ENCODE data around the gene WDFY2. TPM values are rescaled to one million over a fixed set of nuclear protein-coding genes. Genes with fewer than 3 reads are reported as not detected.

WDFY2 gene
- total RNA-seq, 1 donor: 16.4 TPM

GRCh38 chr13:51659276-51660127 lies 75.2 kb downstream of the WDFY2 start:
- DNase-seq (ENCODE audit: low read depth in 2 of 3, low spot score in 2 of 3): no peak

DNA sequence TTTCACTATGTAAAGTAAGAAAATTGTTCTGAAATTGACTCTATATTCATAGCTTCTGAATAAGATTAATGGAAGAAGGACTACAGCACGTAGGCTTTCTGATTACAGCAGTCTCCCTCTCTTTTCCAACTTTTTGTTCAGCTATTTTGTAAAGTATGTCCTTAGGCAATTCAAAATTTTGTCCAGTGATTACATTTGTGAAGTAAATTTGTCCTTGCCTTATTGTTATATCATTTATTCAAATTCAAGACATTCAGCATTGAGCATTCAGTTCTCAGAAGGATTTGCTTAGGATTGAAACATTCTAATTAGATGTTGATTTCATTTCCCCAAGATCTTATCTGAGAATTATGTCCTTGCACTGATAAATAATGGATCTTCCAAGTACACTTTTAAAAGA lies 76.6 kb downstream of the WDFY2 start:
- DNase-seq (ENCODE audit: low read depth in 2 of 3, low spot score in 2 of 3): no peak

DNA sequence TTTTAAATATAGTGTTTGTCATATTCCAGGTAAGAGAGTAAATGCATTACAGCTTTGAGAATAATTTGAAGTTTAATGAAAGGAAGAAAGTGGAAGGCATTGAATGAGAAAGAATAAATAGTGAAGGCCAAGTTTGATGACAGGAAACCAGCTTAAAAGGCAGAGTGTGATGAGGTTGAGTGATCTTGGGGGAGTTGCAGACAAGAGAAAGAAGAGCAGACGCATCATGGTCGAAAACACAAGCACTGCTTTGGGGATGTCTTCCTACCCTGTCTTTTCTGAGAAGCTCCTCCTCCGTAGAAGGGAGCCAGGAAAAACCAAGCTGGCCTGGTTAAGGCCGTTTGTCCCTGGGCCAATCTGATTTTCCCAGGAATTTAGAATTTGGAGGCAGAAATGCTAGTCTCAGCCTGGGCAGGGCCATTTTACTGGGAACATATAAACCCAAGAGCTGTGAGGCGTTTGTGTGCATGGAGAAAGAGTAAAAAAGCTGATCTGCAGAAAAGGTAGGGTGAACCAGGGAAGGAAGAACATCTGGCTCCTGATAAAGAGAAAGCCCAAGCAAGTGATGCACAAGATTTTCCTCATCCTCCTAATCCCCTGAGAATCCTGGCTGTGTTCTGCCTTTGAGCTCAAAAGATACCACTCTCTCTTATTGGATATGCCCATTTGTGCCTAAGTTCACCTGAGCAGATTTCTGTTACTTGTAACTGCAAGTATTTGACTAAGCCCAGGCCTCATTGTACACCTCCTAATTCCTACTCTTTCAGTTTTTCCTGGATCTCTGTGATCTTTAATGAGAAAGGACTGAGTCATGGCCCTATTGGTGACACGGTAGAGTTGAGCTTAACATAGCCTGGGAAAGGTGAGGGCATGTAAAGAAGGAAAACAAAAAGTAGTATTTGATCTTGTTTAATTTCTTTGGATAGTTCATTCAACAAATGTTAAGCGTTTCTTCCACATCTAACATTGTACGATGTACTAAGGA lies 80.0 kb downstream of the WDFY2 start:
- DNase-seq (ENCODE audit: low read depth in 2 of 3, low spot score in 2 of 3): no peak

DNA sequence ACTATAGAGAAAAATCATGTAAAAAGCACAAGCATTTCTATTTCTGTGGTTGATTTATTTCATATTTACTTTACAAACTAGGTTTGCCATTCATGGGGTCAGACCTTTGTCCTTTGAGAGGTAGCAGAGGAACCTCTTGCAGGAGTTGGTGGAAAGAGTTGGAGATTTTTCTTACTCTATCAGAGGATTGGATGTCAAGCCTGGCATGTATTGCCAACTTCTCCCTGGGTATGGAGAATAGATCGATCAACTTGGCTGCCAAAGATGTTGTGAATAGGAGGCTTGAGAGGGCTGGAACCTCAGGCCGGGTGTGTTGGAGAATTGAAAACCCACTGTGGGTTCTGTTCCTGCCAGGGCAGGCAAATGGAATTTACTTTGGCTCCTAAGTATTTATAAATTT lies 81.2 kb downstream of the WDFY2 start:
- DNase-seq (ENCODE audit: low read depth in 2 of 3, low spot score in 2 of 3): no peak

- no peak for DNase-seq (ENCODE audit: low read depth in 2 of 3, low spot score in 2 of 3)
Measured at GRCh38 chr13:51666374-51666773, 82.1 kb downstream of the WDFY2 start.

DNA sequence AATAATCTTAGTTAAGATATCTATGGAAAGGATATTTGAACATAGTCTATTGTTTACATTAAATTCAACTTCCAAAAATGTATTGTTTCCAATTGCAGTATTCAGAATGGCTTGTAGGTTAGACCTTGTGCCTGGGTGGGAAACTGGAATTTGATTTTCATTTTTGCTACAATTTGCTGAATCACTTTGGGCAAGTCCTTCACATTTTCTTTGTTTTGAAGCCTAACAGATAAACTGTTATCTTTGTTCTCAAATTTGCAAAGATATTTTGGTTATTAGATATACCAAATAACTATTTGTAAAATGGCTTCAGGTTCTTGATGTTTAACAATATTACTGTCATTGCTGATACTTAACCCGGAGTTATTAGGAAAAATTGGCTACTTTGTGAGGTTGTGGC lies 82.6 kb downstream of the WDFY2 start:
- DNase-seq (ENCODE audit: low read depth in 2 of 3, low spot score in 2 of 3): no peak

DNA sequence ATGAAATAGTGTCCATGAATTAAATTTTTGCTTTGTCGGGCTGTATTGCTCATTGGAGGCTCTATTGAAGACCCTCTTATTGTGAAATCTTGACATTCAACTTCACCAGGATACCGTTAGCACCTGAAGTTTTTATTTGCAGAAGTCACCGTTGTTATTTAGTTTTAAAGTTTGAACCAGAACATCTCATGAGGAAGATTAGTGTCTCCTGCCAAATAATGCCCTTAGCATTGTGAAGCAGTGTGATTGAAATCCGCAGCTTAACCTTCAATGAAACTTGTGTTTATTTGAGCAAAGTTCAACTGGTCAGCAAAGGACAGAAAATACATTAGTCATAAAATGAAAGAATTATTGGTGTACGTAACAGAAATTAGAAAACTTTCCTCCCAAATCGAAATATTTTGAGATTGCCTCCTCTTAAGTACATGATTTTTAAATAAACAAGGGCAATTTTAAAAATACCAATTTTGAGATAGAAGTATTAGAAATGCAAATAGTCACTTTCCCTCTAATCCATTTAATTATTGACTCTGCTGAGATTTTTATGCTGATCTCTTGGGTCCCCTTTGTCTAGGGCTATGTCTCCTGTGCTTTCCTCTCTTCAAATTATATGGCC lies 84.4 kb downstream of the WDFY2 start:
- DNase-seq (ENCODE audit: low read depth in 2 of 3, low spot score in 2 of 3): no peak

DNA sequence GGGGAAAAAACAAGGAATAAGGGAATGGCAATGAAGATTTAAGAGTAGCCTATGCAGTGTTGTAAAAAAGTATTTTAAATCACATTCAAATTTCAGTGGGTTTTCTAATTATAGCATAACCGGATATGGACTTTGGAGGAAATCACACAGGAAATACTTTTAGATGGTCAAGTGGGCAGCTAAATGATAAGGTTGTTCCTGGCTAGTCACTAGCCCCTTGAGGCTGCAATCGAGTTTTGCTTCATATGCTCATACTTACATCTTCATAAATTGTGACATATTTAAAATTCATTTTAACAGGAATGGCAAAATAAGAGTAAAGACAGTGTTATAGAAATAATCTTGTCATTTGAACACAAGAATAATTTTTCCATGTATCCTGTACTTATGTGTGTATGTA lies 88.9 kb downstream of the WDFY2 start:
- DNase-seq (ENCODE audit: low read depth in 2 of 3, low spot score in 2 of 3): no peak

DNA sequence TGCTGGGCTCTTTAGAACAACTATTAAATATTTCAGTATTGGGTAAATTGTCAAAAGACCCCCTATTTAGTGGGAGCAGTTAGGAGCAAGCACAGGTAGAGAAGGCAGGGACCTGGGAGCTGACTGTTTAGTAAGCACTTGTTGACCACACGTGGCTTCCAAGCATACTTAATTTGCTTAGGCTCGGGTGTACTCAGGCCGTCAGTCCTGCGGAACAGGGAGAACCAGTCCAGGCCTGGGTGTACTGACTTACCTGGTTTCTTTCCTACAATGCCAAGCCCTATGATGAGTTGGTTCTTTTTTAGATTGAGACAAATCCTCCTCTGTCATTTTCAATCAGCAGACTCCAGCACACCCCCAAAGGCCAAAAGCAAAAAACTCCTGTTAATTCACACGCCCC lies 90.0 kb downstream of the WDFY2 start:
- DNase-seq (ENCODE audit: low read depth in 2 of 3, low spot score in 2 of 3): no peak

GRCh38 chr13:51675385-51675784 lies 91.1 kb downstream of the WDFY2 start:
- DNase-seq (ENCODE audit: low read depth in 2 of 3, low spot score in 2 of 3): no peak

DNA sequence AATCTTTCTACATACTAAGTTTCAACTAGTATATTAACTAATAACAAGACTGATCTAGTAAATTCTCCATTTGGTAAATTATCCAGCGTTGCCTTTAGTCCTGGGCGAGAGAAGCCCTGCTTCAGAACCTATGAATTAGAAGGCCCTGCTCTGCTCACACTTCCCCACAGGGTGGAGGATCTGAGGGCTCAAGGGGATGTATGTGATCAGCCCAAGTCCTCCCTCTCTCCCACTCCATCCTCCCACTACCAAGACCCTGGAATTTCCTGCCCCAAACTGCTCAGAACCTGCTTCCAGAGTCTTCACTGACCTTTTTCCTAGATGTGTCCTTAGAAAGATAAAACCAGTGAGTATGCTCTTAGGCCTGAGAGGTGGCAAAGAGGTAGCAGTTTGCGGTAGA lies 91.6 kb downstream of the WDFY2 start:
- DNase-seq (ENCODE audit: low read depth in 2 of 3, low spot score in 2 of 3): no peak

DNA sequence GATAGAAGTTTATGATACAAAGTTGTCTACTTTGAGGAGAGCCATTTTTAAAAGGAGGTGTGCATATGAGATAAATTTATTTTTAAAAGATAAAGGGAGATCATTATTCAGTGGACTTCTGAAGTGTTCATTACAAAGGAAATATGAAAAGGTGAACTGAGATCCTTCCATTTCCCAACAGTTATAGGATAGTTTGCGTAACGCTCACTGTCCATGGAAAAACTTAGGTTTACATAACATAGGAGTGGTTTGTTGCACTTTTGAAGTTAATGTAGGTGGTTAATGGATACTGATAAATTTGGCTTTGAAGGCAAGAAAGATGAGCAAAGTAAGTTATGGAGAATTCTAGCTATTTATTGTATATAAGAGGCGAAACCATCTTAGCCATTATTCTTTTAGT lies 92.5 kb downstream of the WDFY2 start:
- DNase-seq (ENCODE audit: low read depth in 2 of 3, low spot score in 2 of 3): no peak

- DNase-seq (ENCODE audit: low read depth in 2 of 3, low spot score in 2 of 3): no peak
Measured at GRCh38 chr13:51678420-51678819, 94.2 kb downstream of the WDFY2 start.

- no peak for DNase-seq (ENCODE audit: low read depth in 2 of 3, low spot score in 2 of 3)
Measured at GRCh38 chr13:51679616-51680015, 95.4 kb downstream of the WDFY2 start.

DNA sequence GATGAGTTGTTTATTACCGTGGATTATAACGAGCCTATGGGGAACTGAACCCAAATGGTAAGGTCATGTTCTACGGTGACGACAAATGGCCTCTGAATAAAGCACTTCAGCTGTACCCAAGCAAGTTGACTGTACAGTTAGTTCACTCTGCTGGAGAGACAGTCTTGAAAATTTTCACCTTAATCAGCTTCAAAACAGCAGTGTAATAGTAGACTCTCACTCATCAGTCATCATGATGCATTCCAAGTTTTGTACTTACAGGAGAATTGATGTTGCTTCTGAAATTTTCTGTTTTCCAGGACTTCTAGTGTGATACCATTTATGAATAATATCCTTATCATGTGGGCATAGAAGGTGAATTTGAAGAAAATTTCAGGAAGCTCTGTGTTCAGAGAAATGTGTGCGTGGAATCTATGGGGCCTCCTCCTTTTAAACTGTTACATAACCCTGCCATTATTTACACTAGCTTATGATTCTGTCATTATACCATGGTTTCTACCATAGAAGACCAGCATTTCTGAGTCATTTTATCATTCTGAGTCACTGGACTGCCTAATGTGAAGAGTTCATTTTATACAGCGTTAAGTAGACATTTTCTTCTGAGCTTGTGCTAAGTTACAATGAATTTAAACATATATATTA lies 96.9 kb downstream of the WDFY2 start:
- DNase-seq (ENCODE audit: low read depth in 2 of 3, low spot score in 2 of 3): no peak

DNA sequence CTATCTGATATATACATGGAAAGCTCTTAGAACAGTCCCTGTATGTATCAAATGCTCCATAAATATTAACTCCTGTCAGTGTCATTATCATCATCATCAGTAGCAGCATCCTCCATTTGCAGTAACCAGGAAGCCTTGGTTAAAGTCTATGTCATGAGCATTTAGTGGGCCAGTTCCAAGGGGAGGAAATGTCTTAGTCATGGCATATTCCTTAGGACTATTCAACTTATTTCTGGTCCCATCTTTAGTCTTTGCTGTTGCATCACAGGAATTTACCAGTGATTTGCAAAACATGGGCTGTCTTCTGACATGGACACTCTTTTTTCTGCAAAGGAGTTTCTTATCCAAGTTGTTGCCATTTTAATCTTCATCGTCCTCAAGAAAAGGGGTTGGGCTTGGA lies 98.4 kb downstream of the WDFY2 start:
- no peak for DNase-seq (ENCODE audit: low read depth in 2 of 3, low spot score in 2 of 3)

DNA sequence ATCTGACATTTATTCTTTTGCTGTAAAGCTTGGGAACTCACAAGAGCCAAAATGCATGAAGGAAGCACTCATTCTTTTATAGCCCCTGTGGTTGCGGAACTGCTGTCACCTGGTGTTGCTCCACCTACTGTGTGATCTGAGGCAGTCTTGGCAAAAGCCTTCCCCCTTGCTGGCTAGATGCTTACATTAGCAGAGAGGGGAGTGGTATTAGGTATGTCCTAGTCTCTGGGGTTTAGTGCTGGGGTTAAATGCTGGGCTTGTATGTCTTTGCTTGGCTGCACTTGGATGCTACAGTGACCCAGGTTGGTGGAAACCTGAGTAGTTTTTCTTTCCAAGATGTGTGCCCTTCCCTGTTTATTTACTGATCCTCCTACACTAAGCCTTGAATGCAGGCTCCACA lies 99.3 kb downstream of the WDFY2 start:
- DNase-seq (ENCODE audit: low read depth in 2 of 3, low spot score in 2 of 3): no peak

GRCh38 chr13:51684076-51684475 lies 99.8 kb downstream of the WDFY2 start:
- DNase-seq (ENCODE audit: low read depth in 2 of 3, low spot score in 2 of 3): no peak

- no peak for DNase-seq (ENCODE audit: low read depth in 2 of 3, low spot score in 2 of 3)
Measured at GRCh38 chr13:51687947-51688714, 103.9 kb downstream of the WDFY2 start.

All from hematopoietic multipotent progenitor cell (in vitro differentiated cells).